RWPE2 (cell line): ENCODE data around the gene CCDC187.
A peak's percentile ranks its signal among the peaks of the same experiment; 100 is the strongest.

Experiments used
- ATAC-seq: fragments of 200-7000 bp; cut with Tn5 transposase; 3 replicates; pipeline ENCODE4 v1.9.1; 2021; ENCODE audit warnings: low read depth
- DNase-seq: peaks from one replicate; pipeline ENCODE4 v3.0.0-alpha.2; 2020; ENCODE audit warnings: low spot score
- H3K27ac ChIP-seq: fragments of 450-650 bp; 2 replicates; pipeline ENCODE4 v1.5.1; 2017; ENCODE audit warnings: mild to moderate bottlenecking; ENCODE audit not compliant: poor library complexity, severe bottlenecking
- H3K27me3 ChIP-seq: fragments of 250-450 bp; sonication (Bioruptor Pico); 2 replicates; pipeline ENCODE4 v1.5.1; 2021; ENCODE audit warnings: mild to moderate bottlenecking, moderate library complexity; ENCODE audit not compliant: insufficient read depth, poor library complexity, severe bottlenecking
- H3K36me3 ChIP-seq: fragments of 250-450 bp; sonication (Bioruptor Pico); 2 replicates; pipeline ENCODE4 v1.5.1; 2020; ENCODE audit warnings: low read depth, mild to moderate bottlenecking, moderate library complexity
- H3K4me1 ChIP-seq: fragments of 250-450 bp; sonication (Bioruptor Pico); 2 replicates; pipeline ENCODE4 v1.5.1; 2021; ENCODE audit warnings: mild to moderate bottlenecking, moderate library complexity; ENCODE audit not compliant: insufficient read depth, poor library complexity, severe bottlenecking
- H3K4me3 ChIP-seq: fragments of 250-450 bp; sonication (Bioruptor Pico); 2 replicates; pipeline ENCODE4 v1.5.1; 2021; ENCODE audit warnings: mild to moderate bottlenecking, moderate library complexity; ENCODE audit not compliant: severe bottlenecking
- H3K9me3 ChIP-seq: fragments of 250-450 bp; sonication (Bioruptor Pico); 2 replicates; pipeline ENCODE4 v1.5.1; 2021; ENCODE audit warnings: mild to moderate bottlenecking, moderate library complexity; ENCODE audit not compliant: severe bottlenecking
- TF ChIP-seq, protein P1 (sequence below): fragments of 450-650 bp; IDR thresholded peaks from one replicate; pipeline ENCODE4 v1.5.1; 2017; ENCODE audit warnings: mild to moderate bottlenecking, moderate library complexity; ENCODE audit not compliant: poor library complexity, severe bottlenecking

CCDC187 gene

DNA sequence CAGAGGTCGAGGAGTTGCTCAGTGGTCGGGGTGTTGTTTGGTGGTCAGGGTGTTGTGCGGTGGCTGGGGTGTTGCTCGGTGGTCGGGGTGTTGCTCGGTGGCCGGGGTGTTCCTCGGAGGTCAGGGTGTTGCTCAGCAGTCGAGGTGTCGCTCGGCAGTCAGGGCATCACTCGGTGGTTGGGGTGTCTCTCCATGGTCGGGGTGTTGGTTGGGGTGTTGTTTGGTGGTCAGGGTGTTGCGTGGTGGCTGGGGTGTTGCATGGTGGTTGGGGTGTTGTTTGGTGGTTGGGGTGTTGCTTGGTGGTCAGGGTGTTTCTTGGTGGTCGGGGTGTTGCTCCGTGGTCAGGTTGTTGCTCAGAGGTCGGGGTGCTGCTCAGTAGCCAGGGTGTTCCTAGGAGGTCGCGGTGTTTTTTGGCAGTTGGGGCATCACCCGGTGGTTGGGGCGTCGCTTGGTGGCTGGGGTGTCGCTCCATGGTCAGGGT, 12.4 kb upstream of the CCDC187 start:
- Histone ChIP-seq H3K4me1 (no peaks in the 10 kb centered on the region), H3K9me3 (peaks cover 5% of the 10 kb centered on the region), H3K4me3 (no peak overlapping the region), H3K27me3 (no peaks in the 10 kb centered on the region), H3K36me3 (no peaks in the 10 kb centered on the region), H3K27ac (no peak overlapping the region)
- DNase-seq (no peak), ATAC-seq (no peak)
- TF ChIP-seq, protein P1, sequence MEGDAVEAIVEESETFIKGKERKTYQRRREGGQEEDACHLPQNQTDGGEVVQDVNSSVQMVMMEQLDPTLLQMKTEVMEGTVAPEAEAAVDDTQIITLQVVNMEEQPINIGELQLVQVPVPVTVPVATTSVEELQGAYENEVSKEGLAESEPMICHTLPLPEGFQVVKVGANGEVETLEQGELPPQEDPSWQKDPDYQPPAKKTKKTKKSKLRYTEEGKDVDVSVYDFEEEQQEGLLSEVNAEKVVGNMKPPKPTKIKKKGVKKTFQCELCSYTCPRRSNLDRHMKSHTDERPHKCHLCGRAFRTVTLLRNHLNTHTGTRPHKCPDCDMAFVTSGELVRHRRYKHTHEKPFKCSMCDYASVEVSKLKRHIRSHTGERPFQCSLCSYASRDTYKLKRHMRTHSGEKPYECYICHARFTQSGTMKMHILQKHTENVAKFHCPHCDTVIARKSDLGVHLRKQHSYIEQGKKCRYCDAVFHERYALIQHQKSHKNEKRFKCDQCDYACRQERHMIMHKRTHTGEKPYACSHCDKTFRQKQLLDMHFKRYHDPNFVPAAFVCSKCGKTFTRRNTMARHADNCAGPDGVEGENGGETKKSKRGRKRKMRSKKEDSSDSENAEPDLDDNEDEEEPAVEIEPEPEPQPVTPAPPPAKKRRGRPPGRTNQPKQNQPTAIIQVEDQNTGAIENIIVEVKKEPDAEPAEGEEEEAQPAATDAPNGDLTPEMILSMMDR, result no peak

DNA sequence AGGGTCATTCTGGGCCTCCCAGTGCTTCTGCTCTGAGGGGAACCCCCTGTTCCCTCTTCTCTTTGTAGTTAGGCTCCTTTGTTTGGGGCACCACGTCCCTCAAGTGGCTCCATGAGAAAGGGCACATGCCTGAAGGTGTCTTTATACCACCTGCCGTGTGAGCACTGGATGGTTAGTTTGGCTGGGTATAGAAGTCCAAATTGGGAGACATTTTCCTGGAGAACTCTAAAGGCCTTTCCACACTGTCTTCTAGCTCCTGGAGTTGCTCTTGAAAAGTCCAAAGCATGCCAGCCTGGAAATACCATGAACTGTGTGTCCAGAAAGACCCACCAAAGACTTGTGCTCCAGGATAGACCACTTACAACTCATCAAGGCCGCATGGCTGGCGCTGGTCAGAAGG, 11.1 kb upstream of the CCDC187 start:
- ATAC-seq (no peak), DNase-seq (no peak)
- Histone ChIP-seq H3K36me3 (no peaks in the 10 kb centered on the region), H3K4me1 (no peaks in the 10 kb centered on the region), H3K9me3 (peaks cover 5% of the 10 kb centered on the region), H3K4me3 (no peak overlapping the region), H3K27me3 (no peaks in the 10 kb centered on the region), H3K27ac (no peak overlapping the region)
- TF ChIP-seq, protein P1, result no peak

DNA sequence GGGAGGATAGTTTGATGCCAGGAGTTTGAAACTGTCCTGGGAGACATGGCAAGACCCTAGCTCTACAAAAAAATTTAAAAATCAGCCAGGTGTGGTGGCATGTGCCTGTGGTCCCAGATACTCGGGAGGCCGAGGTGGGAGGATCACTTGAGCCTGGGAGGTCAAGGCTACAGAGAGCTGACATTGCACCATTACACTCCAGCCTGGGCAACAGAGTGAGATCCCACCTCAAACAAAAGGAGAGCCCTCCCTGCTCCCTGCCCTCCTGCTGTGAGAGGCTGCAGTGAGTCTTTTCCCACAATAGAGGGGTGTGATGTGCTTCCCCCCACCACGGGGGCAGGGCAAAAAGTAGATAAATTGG, 10.1 kb upstream of the CCDC187 start:
- peaks cover 5% of the 10 kb centered on the region for H3K9me3 ChIP-seq
- TF ChIP-seq, protein P1, result no peak
- no peak for DNase-seq
- ATAC-seq, result no peak
- H3K4me3 ChIP-seq, result no peak overlapping the region
- H3K27me3 ChIP-seq, result no peaks in the 10 kb centered on the region
- H3K27ac ChIP-seq, result no peak overlapping the region
- H3K36me3 ChIP-seq, result no peaks in the 10 kb centered on the region
- H3K4me1 ChIP-seq, result no peaks in the 10 kb centered on the region

DNA sequence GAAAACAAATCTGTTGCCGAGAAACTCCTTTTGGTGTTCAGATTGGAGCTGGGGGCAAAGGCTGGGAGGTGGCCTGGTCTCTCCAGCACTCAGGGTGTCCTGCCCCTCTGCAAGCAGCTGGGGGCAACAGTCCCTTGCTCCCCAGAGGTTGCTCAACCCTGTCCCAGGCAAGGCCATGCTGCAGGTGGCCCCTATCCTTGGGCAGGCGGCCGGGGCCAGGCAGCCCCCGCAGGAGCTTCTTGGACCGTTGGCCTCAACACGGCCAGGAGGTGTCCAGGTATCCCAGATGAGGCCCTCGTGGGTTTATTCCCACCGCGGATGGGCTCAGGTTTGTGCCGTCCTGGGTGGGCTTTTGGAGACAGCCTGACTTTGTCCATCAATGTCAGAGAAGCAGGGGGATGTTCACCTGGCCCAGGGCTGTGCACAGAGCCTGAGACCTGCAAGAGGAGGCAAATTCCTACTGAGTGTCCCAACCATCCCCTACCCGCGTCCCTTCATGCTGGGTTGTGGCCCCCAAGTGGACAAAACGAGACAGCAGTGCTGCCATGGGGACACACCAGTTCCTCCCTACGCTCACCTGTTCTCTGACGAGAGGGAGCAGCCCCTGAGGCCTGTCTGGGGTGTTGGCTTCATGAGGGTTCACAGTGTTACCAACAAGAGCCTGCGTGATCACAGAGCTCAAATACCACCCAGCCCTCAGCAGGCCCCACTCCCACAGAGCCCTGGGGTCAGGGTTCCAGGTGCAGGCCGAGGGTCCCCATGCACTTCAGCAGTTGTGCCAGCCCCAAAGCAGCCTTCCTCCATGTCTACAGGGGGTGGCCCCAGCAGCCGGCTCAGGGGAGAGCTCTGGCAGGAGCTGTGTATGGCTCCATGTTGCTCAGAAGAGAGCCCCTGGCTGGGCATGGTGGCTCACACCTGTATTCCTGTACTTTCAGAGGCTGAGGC, 9.5 kb upstream of the CCDC187 start:
- Histone ChIP-seq H3K9me3 (peaks cover 5% of the 10 kb centered on the region), H3K4me1 (no peaks in the 10 kb centered on the region), H3K27me3 (no peaks in the 10 kb centered on the region), H3K36me3 (no peaks in the 10 kb centered on the region), H3K4me3 (no peak overlapping the region), H3K27ac (no peak overlapping the region)
- DNase-seq (no peak), ATAC-seq (no peak)
- TF ChIP-seq, protein P1, result no peak

DNA sequence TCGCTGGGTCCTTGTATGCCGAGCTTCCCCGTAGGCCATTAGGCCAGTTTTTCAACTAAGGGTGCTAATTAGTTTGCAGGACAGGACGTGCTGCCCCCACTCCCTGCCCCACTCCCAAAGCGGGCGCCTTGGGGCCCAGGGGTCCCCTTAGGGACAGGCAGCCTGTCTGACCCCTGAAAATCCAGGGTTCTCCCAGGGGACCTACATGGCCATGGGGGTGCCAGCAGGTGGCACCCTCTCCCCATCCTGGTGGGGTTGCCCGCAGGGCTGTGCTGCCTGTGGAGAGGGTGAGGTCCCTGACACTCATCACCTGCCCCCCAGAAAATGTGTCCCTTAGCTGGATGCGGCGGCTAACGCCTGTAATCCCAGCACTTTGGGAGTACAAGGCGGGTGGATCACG, 8.5 kb upstream of the CCDC187 start:
- no peaks in the 10 kb centered on the region for H3K36me3 ChIP-seq
- peaks cover 5% of the 10 kb centered on the region for H3K9me3 ChIP-seq
- no peak for DNase-seq
- no peaks in the 10 kb centered on the region for H3K27me3 ChIP-seq
- peak; percentile 51; the same call in 1 of the 3 replicates for ATAC-seq
- TF ChIP-seq, protein P1, result peak; percentile 58
- no peak overlapping the region for H3K27ac ChIP-seq
- H3K4me3 ChIP-seq, result no peak overlapping the region
- no peaks in the 10 kb centered on the region for H3K4me1 ChIP-seq
